ENCODE results near the gene CRMP1.

DNA sequence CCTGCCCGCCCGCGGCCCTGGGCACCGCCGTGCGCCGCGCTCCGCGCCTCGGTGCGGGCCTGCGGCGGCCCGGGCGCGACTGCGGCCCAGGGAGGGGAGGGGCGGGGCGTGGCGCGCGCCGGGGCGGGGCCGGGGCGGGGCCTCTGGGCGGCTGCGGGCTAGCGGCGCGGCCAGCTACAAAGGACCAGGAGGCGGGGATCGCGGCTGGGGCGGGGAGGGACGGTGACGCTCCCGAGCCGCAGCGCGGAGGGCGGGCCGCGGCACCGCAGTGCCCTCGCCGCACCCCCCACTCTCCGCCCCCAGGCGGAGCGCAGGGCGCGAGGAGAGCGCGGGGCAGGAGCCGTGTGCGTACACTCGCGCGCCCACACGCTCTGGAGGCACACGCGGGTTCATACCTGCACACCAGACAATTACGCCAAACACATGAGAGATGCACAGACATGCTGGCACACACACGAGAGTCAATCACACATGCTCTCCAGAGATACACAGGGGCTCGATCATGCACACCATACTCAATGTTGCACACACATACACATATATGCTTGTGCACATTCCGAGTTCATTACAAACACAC is at the start of gene CRMP1:
- TF ChIP-seq POLR2A (IDR thresholded peaks at IDR 0.05): no peak
- TF ChIP-seq, protein P1, sequence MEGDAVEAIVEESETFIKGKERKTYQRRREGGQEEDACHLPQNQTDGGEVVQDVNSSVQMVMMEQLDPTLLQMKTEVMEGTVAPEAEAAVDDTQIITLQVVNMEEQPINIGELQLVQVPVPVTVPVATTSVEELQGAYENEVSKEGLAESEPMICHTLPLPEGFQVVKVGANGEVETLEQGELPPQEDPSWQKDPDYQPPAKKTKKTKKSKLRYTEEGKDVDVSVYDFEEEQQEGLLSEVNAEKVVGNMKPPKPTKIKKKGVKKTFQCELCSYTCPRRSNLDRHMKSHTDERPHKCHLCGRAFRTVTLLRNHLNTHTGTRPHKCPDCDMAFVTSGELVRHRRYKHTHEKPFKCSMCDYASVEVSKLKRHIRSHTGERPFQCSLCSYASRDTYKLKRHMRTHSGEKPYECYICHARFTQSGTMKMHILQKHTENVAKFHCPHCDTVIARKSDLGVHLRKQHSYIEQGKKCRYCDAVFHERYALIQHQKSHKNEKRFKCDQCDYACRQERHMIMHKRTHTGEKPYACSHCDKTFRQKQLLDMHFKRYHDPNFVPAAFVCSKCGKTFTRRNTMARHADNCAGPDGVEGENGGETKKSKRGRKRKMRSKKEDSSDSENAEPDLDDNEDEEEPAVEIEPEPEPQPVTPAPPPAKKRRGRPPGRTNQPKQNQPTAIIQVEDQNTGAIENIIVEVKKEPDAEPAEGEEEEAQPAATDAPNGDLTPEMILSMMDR (IDR thresholded peaks at IDR 0.05): no peak
- TF ChIP-seq POLR2AphosphoS5 (IDR thresholded peaks at IDR 0.05): no peak
- TF ChIP-seq EP300 (IDR thresholded peaks at IDR 0.05): no peak
